ENCODE results near the gene TTC9. TPM values are rescaled to one million over a fixed set of nuclear protein-coding genes. Genes with fewer than 3 reads are reported as not detected.

TTC9 gene
- total and polyA plus RNA-seq, 3 donors from 2014 or later: 1.5 to 2.4 (median 2.4) TPM

- TF ChIP-seq CTCF (IDR thresholded peaks at IDR 0.05) (no peak), POLR2A (IDR thresholded peaks at IDR 0.05) (no peak)
- H3K36me3 ChIP-seq (ENCODE audit: low read depth, missing control alignments): no peaks in the 10 kb centered on the region
- no peak overlapping the region for H3K27ac ChIP-seq
- no peak for DNase-seq
- H3K4me1 ChIP-seq: no peaks in the 10 kb centered on the region
- H3K9me3 ChIP-seq: no peaks in the 10 kb centered on the region
- intact Hi-C loops (cut with DNase I; ENCODE audit: low total_unique reads): no loop called here
- no peak overlapping the region for H3K4me3 ChIP-seq
- H3K27me3 ChIP-seq: no peaks in the 10 kb centered on the region
- 83 to 93% methylated on average over 3 of the region's 3 CpGs for WGBS, 2 donors
Measured at GRCh38 chr14:70616646-70617045, 25.1 kb upstream of the TTC9 start.

- no peak for DNase-seq
- WGBS, 2 donors: 62 to 72% methylated on average over 2 of the region's 2 CpGs
- H3K9me3 ChIP-seq: no peaks in the 10 kb centered on the region
- intact Hi-C loops (cut with DNase I; ENCODE audit: low total_unique reads): no loop called here
- TF ChIP-seq POLR2A (IDR thresholded peaks at IDR 0.05) (no peak), CTCF (IDR thresholded peaks at IDR 0.05) (no peak)
- no peak overlapping the region for H3K4me3 ChIP-seq
- no peak overlapping the region for H3K27ac ChIP-seq
- H3K4me1 ChIP-seq: no peaks in the 10 kb centered on the region
- no peaks in the 10 kb centered on the region for H3K36me3 ChIP-seq (ENCODE audit: low read depth, missing control alignments)
- no peaks in the 10 kb centered on the region for H3K27me3 ChIP-seq
Measured at GRCh38 chr14:70618314-70618713, 23.4 kb upstream of the TTC9 start.

- Histone ChIP-seq H3K4me1 (no peaks in the 10 kb centered on the region), H3K9me3 (no peaks in the 10 kb centered on the region), H3K27ac (no peak overlapping the region), H3K27me3 (no peaks in the 10 kb centered on the region), H3K4me3 (no peak overlapping the region), H3K36me3 (ENCODE audit: low read depth, missing control alignments) (no peaks in the 10 kb centered on the region)
- no peak for TF ChIP-seq POLR2A (IDR thresholded peaks at IDR 0.05)
- DNase-seq: no peak
- intact Hi-C loops (cut with DNase I; ENCODE audit: low total_unique reads): no loop called here
Measured at GRCh38 chr14:70619708-70620107, 22.0 kb upstream of the TTC9 start.

GRCh38 chr14:70622111-70622712 is 19.5 kb upstream of the TTC9 start:
- peak; percentile 47 for DNase-seq
- Histone ChIP-seq H3K9me3 (no peaks in the 10 kb centered on the region), H3K27ac (no peak overlapping the region), H3K36me3 (ENCODE audit: low read depth, missing control alignments) (no peaks in the 10 kb centered on the region), H3K4me1 (no peaks in the 10 kb centered on the region), H3K27me3 (no peaks in the 10 kb centered on the region), H3K4me3 (no peak overlapping the region)
- intact Hi-C loops (cut with DNase I; ENCODE audit: low total_unique reads): no loop called here
- WGBS, 2 donors: 45 to 53% methylated on average over 3 of the region's 3 CpGs
- TF ChIP-seq CTCF (IDR thresholded peaks at IDR 0.05): peak; percentile 26 to 55 (median 43)
- no peak for TF ChIP-seq POLR2A (IDR thresholded peaks at IDR 0.05)

- Histone ChIP-seq H3K36me3 (ENCODE audit: low read depth, missing control alignments) (no peaks in the 10 kb centered on the region), H3K27me3 (no peaks in the 10 kb centered on the region), H3K4me1 (no peaks in the 10 kb centered on the region), H3K4me3 (no peak overlapping the region), H3K27ac (no peak overlapping the region), H3K9me3 (no peaks in the 10 kb centered on the region)
- 50 to 58% methylated on average over 1 of the region's 1 CpG for WGBS, 2 donors
- TF ChIP-seq CTCF (IDR thresholded peaks at IDR 0.05) (no peak), POLR2A (IDR thresholded peaks at IDR 0.05) (no peak)
- intact Hi-C loops (cut with DNase I; ENCODE audit: low total_unique reads): no loop called here
- no peak for DNase-seq
Measured at GRCh38 chr14:70624972-70625371, 16.7 kb upstream of the TTC9 start.

Data from testis (tissue), 3 donors.